ENCODE measurements around the gene HINT1. TPM values are rescaled to one million over a fixed set of nuclear protein-coding genes. Genes with fewer than 3 reads are reported as not detected.

Gene HINT1
- total RNA-seq, 2 donors from 2014 or later = 121 to 328 TPM

GRCh38 chr5:131156385-131156784, 8.7 kb downstream of the HINT1 start:
- Histone ChIP-seq H3K27me3 (replicated peaks; ENCODE audit: insufficient read depth) (no peaks in the 10 kb centered on the region), H3K4me1 (replicated peaks) (no peaks in the 10 kb centered on the region), H3K27ac (no peak overlapping the region), H3K4me3 (no peak overlapping the region), H3K36me3 (no peaks in the 10 kb centered on the region), H3K9me3 (no peaks in the 10 kb centered on the region)
- DNase-seq (ENCODE audit: low spot score) = no peak
- TF ChIP-seq CTCF (IDR thresholded peaks at IDR 0.05) = no peak
- no peak for TF ChIP-seq POLR2AphosphoS5 (IDR thresholded peaks at IDR 0.05)
- no peak for TF ChIP-seq POLR2A (IDR thresholded peaks at IDR 0.05)
- WGBS = 98% methylated on average over 2 of the region's 2 CpGs
- intact Hi-C loops (cut with DNase I) = no loop called here

GRCh38 chr5:131151216-131151615, 13.8 kb downstream of the HINT1 start:
- H3K9me3 ChIP-seq = no peaks in the 10 kb centered on the region
- no peak overlapping the region for H3K4me3 ChIP-seq
- no peaks in the 10 kb centered on the region for H3K4me1 ChIP-seq (replicated peaks)
- no peaks in the 10 kb centered on the region for H3K36me3 ChIP-seq
- 71% methylated on average over 4 of the region's 4 CpGs for WGBS
- no peak for TF ChIP-seq POLR2A (IDR thresholded peaks at IDR 0.05)
- no peak for TF ChIP-seq POLR2AphosphoS5 (IDR thresholded peaks at IDR 0.05)
- TF ChIP-seq CTCF (IDR thresholded peaks at IDR 0.05) = no peak
- intact Hi-C loops (cut with DNase I) = no loop called here
- H3K27ac ChIP-seq = no peak overlapping the region
- H3K27me3 ChIP-seq (replicated peaks; ENCODE audit: insufficient read depth) = no peaks in the 10 kb centered on the region
- DNase-seq (ENCODE audit: low spot score) = no peak

GRCh38 chr5:131150408-131150807, 14.6 kb downstream of the HINT1 start:
- H3K9me3 ChIP-seq = no peaks in the 10 kb centered on the region
- no peak overlapping the region for H3K27ac ChIP-seq
- no peaks in the 10 kb centered on the region for H3K4me1 ChIP-seq (replicated peaks)
- DNase-seq (ENCODE audit: low spot score) = no peak
- intact Hi-C loops (cut with DNase I) = no loop called here
- no peak overlapping the region for H3K4me3 ChIP-seq
- WGBS = 92% methylated on average over 7 of the region's 7 CpGs
- TF ChIP-seq CTCF (IDR thresholded peaks at IDR 0.05) (no peak), POLR2A (IDR thresholded peaks at IDR 0.05) (no peak), POLR2AphosphoS5 (IDR thresholded peaks at IDR 0.05) (no peak)
- no peaks in the 10 kb centered on the region for H3K36me3 ChIP-seq
- no peaks in the 10 kb centered on the region for H3K27me3 ChIP-seq (replicated peaks; ENCODE audit: insufficient read depth)

GRCh38 chr5:131148835-131149234, 16.2 kb downstream of the HINT1 start:
- intact Hi-C loops (cut with DNase I) = no loop called here
- no peaks in the 10 kb centered on the region for H3K36me3 ChIP-seq
- no peak overlapping the region for H3K4me3 ChIP-seq
- H3K27ac ChIP-seq = no peak overlapping the region
- 95% methylated on average over 2 of the region's 2 CpGs for WGBS
- no peak for DNase-seq (ENCODE audit: low spot score)
- H3K9me3 ChIP-seq = no peaks in the 10 kb centered on the region
- no peaks in the 10 kb centered on the region for H3K4me1 ChIP-seq (replicated peaks)
- TF ChIP-seq POLR2AphosphoS5 (IDR thresholded peaks at IDR 0.05) (no peak), POLR2A (IDR thresholded peaks at IDR 0.05) (no peak), CTCF (IDR thresholded peaks at IDR 0.05) (no peak)
- no peaks in the 10 kb centered on the region for H3K27me3 ChIP-seq (replicated peaks; ENCODE audit: insufficient read depth)

GRCh38 chr5:131147258-131147657, 17.8 kb downstream of the HINT1 start:
- Histone ChIP-seq H3K4me3 (no peak overlapping the region), H3K36me3 (no peaks in the 10 kb centered on the region), H3K4me1 (replicated peaks) (no peaks in the 10 kb centered on the region), H3K9me3 (no peaks in the 10 kb centered on the region), H3K27me3 (replicated peaks; ENCODE audit: insufficient read depth) (no peaks in the 10 kb centered on the region), H3K27ac (no peak overlapping the region)
- intact Hi-C loops (cut with DNase I) = no loop called here
- no peak for DNase-seq (ENCODE audit: low spot score)
- no peak for TF ChIP-seq POLR2A (IDR thresholded peaks at IDR 0.05)
- no peak for TF ChIP-seq CTCF (IDR thresholded peaks at IDR 0.05)
- no peak for TF ChIP-seq POLR2AphosphoS5 (IDR thresholded peaks at IDR 0.05)

All from prostate gland (tissue), 2 donors.